ENCODE measurements around the gene MORC4. TPM values are rescaled to one million over a fixed set of nuclear protein-coding genes. Genes with fewer than 3 reads are reported as not detected.

Gene MORC4
- total RNA-seq, 1 donor from 2014 or later, result 26.0 TPM

- FAIRE-seq (peak; percentile 20), DNase-seq (ENCODE audit: low read depth) (no peak)
- H3K27ac Mint-ChIP-seq (ENCODE audit: unreplicated experiment), result no peak overlapping the region
Observed at GRCh38 chrX:106976416-106976815, 23.6 kb downstream of the MORC4 start.

GRCh38 chrX:106973433-106974149 is 26.4 kb downstream of the MORC4 start:
- no peak for DNase-seq (ENCODE audit: low read depth)

More at GRCh38 chrX:106976416-106976815, 23.6 kb downstream of the MORC4 start:
- H3K27me3 ChIP-seq (ENCODE audit: insufficient read depth, low read length), result no peaks in the 10 kb centered on the region
- Mint-ChIP-seq H3K27me3 (ENCODE audit: low read depth, unreplicated experiment) (no peaks in the 10 kb centered on the region), H3K4me3 (ENCODE audit: unreplicated experiment) (no peak overlapping the region), H3K36me3 (ENCODE audit: low read depth, unreplicated experiment) (peaks cover 2% of the 10 kb centered on the region), H3K4me1 (ENCODE audit: low read depth, unreplicated experiment) (no peaks in the 10 kb centered on the region), H3K9me3 (ENCODE audit: unreplicated experiment) (no peaks in the 10 kb centered on the region)
- peaks cover 3% of the 10 kb centered on the region for H3K36me3 ChIP-seq (ENCODE audit: insufficient read depth, low read length)
- no peak overlapping the region for H3K27ac ChIP-seq (ENCODE audit: low read depth, low read length)
- no peak overlapping the region for H3K4me3 ChIP-seq (ENCODE audit: insufficient read depth, low read depth, low read length)
- TF ChIP-seq CTCF (IDR thresholded peaks at IDR 0.05; ENCODE audit: insufficient read depth, low read depth, low read length), result no peak
- TF ChIP-seq EZH2 (IDR thresholded peaks at IDR 0.05; ENCODE audit: insufficient read depth, low read length), result no peak
- no peak overlapping the region for H3K9ac ChIP-seq (ENCODE audit: low read length)
- no peaks in the 10 kb centered on the region for H3K79me2 ChIP-seq (ENCODE audit: insufficient read depth, low read length)
- H3K9me3 ChIP-seq (ENCODE audit: insufficient read depth, low read depth, low read length), result no peaks in the 10 kb centered on the region
- no peaks in the 10 kb centered on the region for H4K20me1 ChIP-seq (ENCODE audit: insufficient read depth, low read length)
- no peaks in the 10 kb centered on the region for H3K4me1 ChIP-seq (ENCODE audit: insufficient read depth, low read length)
- H2AFZ ChIP-seq (ENCODE audit: low read depth, low read length), result no peak overlapping the region
- H3K4me2 ChIP-seq (ENCODE audit: low read length), result no peak overlapping the region

More at GRCh38 chrX:106973433-106974149, 26.4 kb downstream of the MORC4 start:
- Histone ChIP-seq H4K20me1 (ENCODE audit: insufficient read depth, low read length) (no peaks in the 10 kb centered on the region), H3K4me1 (ENCODE audit: insufficient read depth, low read length) (no peaks in the 10 kb centered on the region), H3K9me3 (ENCODE audit: insufficient read depth, low read depth, low read length) (no peaks in the 10 kb centered on the region), H3K9ac (ENCODE audit: low read length) (no peak overlapping the region), H3K79me2 (ENCODE audit: insufficient read depth, low read length) (no peaks in the 10 kb centered on the region), H3K27ac (ENCODE audit: low read depth, low read length) (no peak overlapping the region), H3K4me2 (ENCODE audit: low read length) (no peak overlapping the region), H3K4me3 (ENCODE audit: insufficient read depth, low read depth, low read length) (no peak overlapping the region), H2AFZ (ENCODE audit: low read depth, low read length) (no peak overlapping the region), H3K36me3 (ENCODE audit: insufficient read depth, low read length) (no peaks in the 10 kb centered on the region), H3K27me3 (ENCODE audit: insufficient read depth, low read length) (no peaks in the 10 kb centered on the region)
- Mint-ChIP-seq H3K36me3 (ENCODE audit: low read depth, unreplicated experiment) (peaks cover 10% of the 10 kb centered on the region), H3K4me1 (ENCODE audit: low read depth, unreplicated experiment) (no peaks in the 10 kb centered on the region), H3K27ac (ENCODE audit: unreplicated experiment) (no peak overlapping the region), H3K9me3 (ENCODE audit: unreplicated experiment) (no peaks in the 10 kb centered on the region), H3K4me3 (ENCODE audit: unreplicated experiment) (no peak overlapping the region), H3K27me3 (ENCODE audit: low read depth, unreplicated experiment) (no peaks in the 10 kb centered on the region)
- TF ChIP-seq EZH2 (IDR thresholded peaks at IDR 0.05; ENCODE audit: insufficient read depth, low read length), result no peak
- TF ChIP-seq CTCF (IDR thresholded peaks at IDR 0.05; ENCODE audit: insufficient read depth, low read depth, low read length), result no peak
- no peak for FAIRE-seq
